Measurements from ENCODE around the gene UGT3A1.

- TF ChIP-seq, protein P1, sequence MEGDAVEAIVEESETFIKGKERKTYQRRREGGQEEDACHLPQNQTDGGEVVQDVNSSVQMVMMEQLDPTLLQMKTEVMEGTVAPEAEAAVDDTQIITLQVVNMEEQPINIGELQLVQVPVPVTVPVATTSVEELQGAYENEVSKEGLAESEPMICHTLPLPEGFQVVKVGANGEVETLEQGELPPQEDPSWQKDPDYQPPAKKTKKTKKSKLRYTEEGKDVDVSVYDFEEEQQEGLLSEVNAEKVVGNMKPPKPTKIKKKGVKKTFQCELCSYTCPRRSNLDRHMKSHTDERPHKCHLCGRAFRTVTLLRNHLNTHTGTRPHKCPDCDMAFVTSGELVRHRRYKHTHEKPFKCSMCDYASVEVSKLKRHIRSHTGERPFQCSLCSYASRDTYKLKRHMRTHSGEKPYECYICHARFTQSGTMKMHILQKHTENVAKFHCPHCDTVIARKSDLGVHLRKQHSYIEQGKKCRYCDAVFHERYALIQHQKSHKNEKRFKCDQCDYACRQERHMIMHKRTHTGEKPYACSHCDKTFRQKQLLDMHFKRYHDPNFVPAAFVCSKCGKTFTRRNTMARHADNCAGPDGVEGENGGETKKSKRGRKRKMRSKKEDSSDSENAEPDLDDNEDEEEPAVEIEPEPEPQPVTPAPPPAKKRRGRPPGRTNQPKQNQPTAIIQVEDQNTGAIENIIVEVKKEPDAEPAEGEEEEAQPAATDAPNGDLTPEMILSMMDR (conservative IDR thresholded peaks at IDR 0.05; ENCODE audit: low read depth, low read length) = no peak
- no peak for TF ChIP-seq EZH2 (IDR thresholded peaks at IDR 0.05; ENCODE audit: borderline replicate concordance, low read depth, low read length, poor library complexity, severe bottlenecking)
Observed at GRCh38 chr5:36031223-36031622, 40.0 kb upstream of the UGT3A1 start.

All from A673 (cell line).